GM12878 (cell line): Measurements from ENCODE around the gene THAP3. TPM values are rescaled to one million over a fixed set of nuclear protein-coding genes. Genes with fewer than 3 reads are reported as not detected.

Experiments
- ATAC-seq: fragments of 200-7000 bp; cut with Tn5 transposase; 3 replicates; pipeline ENCODE4 v1.9.1; 2020; ENCODE audit warnings: mild to moderate bottlenecking, moderate library complexity
- BruUV-seq: library from RNA; stranded (reverse); fragments of 400-500 nt; replicated peaks from 2 replicates; lab custom pipeline; 2021; lab: Mats Ljungman, UMichigan
- CTCF ChIA-PET: fragments of 300-600 bp; sonication (Branson Sonifier 250); formaldehyde crosslinking; extraction: SDS; loops from one replicate; lab custom pipeline; 2021; ENCODE audit warnings: inconsistent platforms; lab: Yijun Ruan, JAX
- POLR2A ChIA-PET: fragments of 350-600 bp; formaldehyde crosslinking; extraction: SDS; loops from one replicate; lab custom pipeline; 2021; ENCODE audit warnings: inconsistent platforms; lab: Charles Lee
- RAD21 ChIA-PET: fragments of 300-600 bp; sonication (Branson Sonifier 250); formaldehyde crosslinking; loops from one replicate; lab custom pipeline; 2023; ENCODE audit warnings: antibody characterized with exemption; ENCODE audit not compliant: unreplicated experiment; lab: Charles Lee
- SMC1A ChIA-PET: fragments of 300-600 bp; sonication (Branson Sonifier 250); formaldehyde crosslinking; loops from one replicate; lab custom pipeline; 2023; ENCODE audit not compliant: unreplicated experiment, uncharacterized antibody; lab: Charles Lee
- DNase-seq: peaks from one replicate; pipeline ENCODE4 v3.0.0-alpha.2; 2011; ENCODE audit warnings: low read depth, low spot score
- FAIRE-seq: peaks from 3 replicates; lab custom pipeline; 2011; peaks lifted over from hg19 to GRCh38; lab: Jason Lieb, UNC
- H2AFZ ChIP-seq: 2 replicates; pipeline ENCODE4 v1.6.0; 2011; ENCODE audit warnings: low read depth, low read length, control low read depth; ENCODE audit not compliant: control insufficient read depth
- H3K27ac ChIP-seq: 2 replicates; pipeline ENCODE4 v1.5.1; 2011; ENCODE audit warnings: control low read depth; ENCODE audit not compliant: control insufficient read depth, insufficient read depth
- H3K27me3 ChIP-seq, 2 experiments: replicated peaks in 1 of 2; 2 replicates each; pipeline versions ENCODE4 v1.6.0 to v1.6.1; 2011; ENCODE audit warnings: low read length in 1 of 2; ENCODE audit not compliant: control insufficient read depth in 2 of 2, insufficient read depth in 2 of 2
- H3K36me3 ChIP-seq, 2 experiments: 2 replicates each; pipeline ENCODE4 v1.5.1; 2011; ENCODE audit warnings: low read length in 1 of 2; ENCODE audit not compliant: control insufficient read depth in 2 of 2, insufficient read depth in 2 of 2
- H3K4me1 ChIP-seq: 2 replicates; pipeline ENCODE4 v1.6.1; 2011; ENCODE audit warnings: mild to moderate bottlenecking, low read length, moderate library complexity, mixed read lengths; ENCODE audit not compliant: control insufficient read depth, insufficient read depth
- H3K4me2 ChIP-seq: 2 replicates; pipeline ENCODE4 v1.6.0; 2011; ENCODE audit warnings: control low read depth; ENCODE audit not compliant: control insufficient read depth, insufficient read depth
- H3K4me3 ChIP-seq: fragments of 200-600 bp; sonication (generic); 2 replicates; pipeline ENCODE4 v1.5.1; 2016
- H3K79me2 ChIP-seq: 2 replicates; pipeline ENCODE4 v1.6.0; 2011; ENCODE audit warnings: low read length; ENCODE audit not compliant: control insufficient read depth, insufficient read depth
- H3K9ac ChIP-seq: 2 replicates; pipeline ENCODE4 v1.8.0; 2011; ENCODE audit warnings: low read length, control low read depth, mixed read lengths; ENCODE audit not compliant: control insufficient read depth, insufficient read depth
- H3K9me3 ChIP-seq: replicated peaks from 3 replicates; pipeline ENCODE4 v1.5.1; 2011; ENCODE audit warnings: mild to moderate bottlenecking, low read length; ENCODE audit not compliant: control insufficient read depth, insufficient read depth
- H4K20me1 ChIP-seq: 2 replicates; pipeline ENCODE4 v1.6.0; 2011; ENCODE audit not compliant: control insufficient read depth, insufficient read depth
- ASH2L ChIP-seq: fragments of 300-600, 200-600 bp; sonication (generic); IDR thresholded peaks from 2 replicates; pipeline ENCODE4 v1.6.1; 2017; ENCODE audit warnings: low read depth, mild to moderate bottlenecking, borderline replicate concordance
- BHLHE40 ChIP-seq, 2 experiments: fragments of 450-650 bp in 1 of 2; IDR thresholded peaks; 2 replicates each; pipeline ENCODE4 v1.6.1; 2011 to 2017; ENCODE audit warnings: low read depth in 2 of 2, borderline replicate concordance in 1 of 2, improper control_type of control experiment in 1 of 2, low read length in 1 of 2, mild to moderate bottlenecking in 1 of 2
- BMI1 ChIP-seq: fragments of 450-650 bp; IDR thresholded peaks from 2 replicates; pipeline ENCODE4 v1.6.1; 2016; ENCODE audit warnings: mild to moderate bottlenecking, moderate library complexity, borderline replicate concordance
- EED ChIP-seq: sonication (generic); IDR thresholded peaks from 2 replicates; pipeline ENCODE4 v1.6.1; 2016; ENCODE audit warnings: antibody characterized with exemption, low read depth
- HCFC1 ChIP-seq: fragments of 150-350 bp; IDR thresholded peaks from 2 replicates; pipeline ENCODE4 v1.6.1; 2014; ENCODE audit warnings: low read length
- JUND ChIP-seq: IDR thresholded peaks from 2 replicates; pipeline ENCODE4 v1.6.1; 2012; ENCODE audit warnings: low read depth, mild to moderate bottlenecking, low read length, improper control_type of control experiment, moderate library complexity
- KAT2A ChIP-seq: conservative IDR thresholded peaks from 2 replicates; pipeline ENCODE4 v1.6.1; 2011; ENCODE audit warnings: low read depth, low read length; ENCODE audit not compliant: control insufficient read depth
- KDM1A ChIP-seq: fragments of 200-600 bp; sonication (generic); IDR thresholded peaks from 2 replicates; pipeline ENCODE4 v1.6.1; 2016; ENCODE audit warnings: borderline replicate concordance
- NFYA ChIP-seq: IDR thresholded peaks from 2 replicates; pipeline ENCODE4 v1.6.1; 2011; ENCODE audit warnings: low read depth, mild to moderate bottlenecking, low read length, improper control_type of control experiment, borderline replicate concordance
- RELB ChIP-seq: fragments of 450-650 bp; IDR thresholded peaks from 2 replicates; pipeline ENCODE4 v1.6.1; 2017; ENCODE audit warnings: low read depth, mild to moderate bottlenecking, moderate library complexity
- SMC3 ChIP-seq: IDR thresholded peaks from 2 replicates; pipeline ENCODE4 v1.6.1; 2011; ENCODE audit warnings: low read length, improper control_type of control experiment, borderline replicate concordance
- ZNF217 ChIP-seq: fragments of 450-650 bp; IDR thresholded peaks from 2 replicates; pipeline ENCODE4 v1.6.1; 2017; ENCODE audit warnings: antibody characterized with exemption, mild to moderate bottlenecking
- ZSCAN29 ChIP-seq: fragments of 450-650 bp; IDR thresholded peaks from 2 replicates; pipeline ENCODE4 v1.6.1; 2017; ENCODE audit warnings: mild to moderate bottlenecking, moderate library complexity
- WGBS: methylation state at CpG from one replicate; pipeline ENCODE4 v1.1.6; 2016; ENCODE audit warnings: low lambda C conversion rate; ENCODE audit not compliant: insufficient replicate concordance, insufficient coverage; ENCODE audit errors: missing lambda C conversion rate; 5-methylcytosine and 5-hydroxymethylcytosine counted together
- in situ Hi-C: fragments of 300-500 bp; cut with MboI; formaldehyde crosslinking; loops from 9 replicates; pipeline ENCODE4 v1.14.3; 2018; ENCODE audit warnings: mixed read lengths
- intact Hi-C: fragments of 100-400 bp; cut with micrococcal nuclease; formaldehyde crosslinking; loops from one replicate; pipeline ENCODE4 v1.14.2; 2022; ENCODE audit not compliant: unreplicated experiment
- polyA plus RNA-seq, 11 experiments: library from polyadenylated mRNA; depleted of rRNA in 4 of 11; unstranded in 6 of 11; stranded (reverse) in 5 of 11; fragments of >200 nt; fragmentation: Nextera tagmentation in 4 of 11; fragmentation: Illumina TruSeq in 1 of 11; extraction: Ambion mirVana in 4 of 11; extraction: Trizol in 1 of 11; gene quantifications; 1 replicate in 1 of 11; 2 replicates in 10 of 11; pipeline versions ENCODE4 v1.2.1 to v1.2.3, GENCODE V29; 2011 to 2016; ENCODE audit warnings: inconsistent platforms in 2 of 11, missing spikeins in 2 of 11, low read depth in 1 of 11
- total RNA-seq, 4 experiments: library from RNA; depleted of rRNA in 3 of 4; stranded (reverse); fragments of >200 nt in 3 of 4; fragmentation: Illumina TruSeq in 1 of 4; extraction: Trizol in 1 of 4; gene quantifications; 2 replicates each; pipeline versions ENCODE4 v1.2.1 to v1.2.3, GENCODE V29; 2013 to 2021
- TF ChIP-seq, protein P1 (sequence below): fragments of 450-650 bp; IDR thresholded peaks from 2 replicates; pipeline ENCODE4 v1.6.1; 2017; ENCODE audit warnings: antibody characterized with exemption, mild to moderate bottlenecking, moderate library complexity
- TF ChIP-seq, protein P2 (sequence below): IDR thresholded peaks from 2 replicates; pipeline ENCODE4 v1.6.1; 2011; ENCODE audit warnings: low read depth, mild to moderate bottlenecking, low read length, moderate library complexity, borderline replicate concordance; ENCODE audit errors: extremely low read depth
- TF ChIP-seq, protein P3 (sequence below): fragments of 450-650 bp; IDR thresholded peaks from 2 replicates; pipeline ENCODE4 v1.6.1; 2017; ENCODE audit warnings: mild to moderate bottlenecking, low read depth, inconsistent platforms; ENCODE audit not compliant: poor library complexity, severe bottlenecking

Gene THAP3
- total and polyA plus RNA-seq, 10 of the 15 experiments (the other 5 are each of a cell fraction or from before 2014, with no cell fraction given): 1.5 to 19.5 (median 11.9) TPM

GRCh38 chr1:6622396-6623152, 2.1 kb upstream of the THAP3 start:
- no peaks in the 10 kb centered on the region for H4K20me1 ChIP-seq
- in situ Hi-C loops (no loop called here), intact Hi-C loops (no loop called here)
- WGBS: 97% methylated on average over 10 of the region's 10 CpGs
- ATAC-seq (no peak), FAIRE-seq (no peak), DNase-seq (no peak)
- no peak overlapping the region for H2AFZ ChIP-seq
- H3K4me3 ChIP-seq: no peak overlapping the region
- peaks cover 9 to 19% of the 10 kb centered on the region in 2 experiments; a peak in 3 of 4 replicates for H3K36me3 ChIP-seq
- no TSS peak for BruUV-seq
- H3K27me3 ChIP-seq: no peaks in the 10 kb centered on the region
- CTCF ChIA-PET: interaction anchor here (1.2 to 2.2 kb wide), 3 partner anchors 42 to 68 kb away, joined by 4 to 5 read pairs (median 4); partner anchors contain the start of genes NOL9 and TAS1R1
- H3K9ac ChIP-seq: no peak overlapping the region
- H3K4me2 ChIP-seq: no peak overlapping the region
- no peaks in the 10 kb centered on the region for H3K9me3 ChIP-seq
- RAD21 ChIA-PET: interaction anchor here (1.1 kb wide), 1 partner anchor 68 kb away, joined by 5 read pairs; the partner anchor contains the start of gene NOL9
- SMC1A ChIA-PET: interaction anchor here (2.1 kb wide), 1 partner anchor 43 kb away, joined by 5 read pairs; the partner anchor contains the start of gene ZBTB48
- POLR2A ChIA-PET: no interaction called here
- peaks cover 22% of the 10 kb centered on the region for H3K79me2 ChIP-seq
- no peak overlapping the region for H3K27ac ChIP-seq
- H3K4me1 ChIP-seq: peaks cover 16% of the 10 kb centered on the region
- TF ChIP-seq KAT2A (no peak), SMC3 (no peak), NFYA (no peak), ZNF217 (no peak), ZSCAN29 (no peak), RELB (no peak), BHLHE40 (IDR thresholded peaks at IDR 0.05; ENCODE audit: borderline replicate concordance in 1 of 2, low read depth in 2 of 2, low read length in 1 of 2) (no peak), BMI1 (no peak), JUND (no peak), ASH2L (no peak), KDM1A (no peak), EED (no peak), HCFC1 (no peak)
- TF ChIP-seq, protein P1, sequence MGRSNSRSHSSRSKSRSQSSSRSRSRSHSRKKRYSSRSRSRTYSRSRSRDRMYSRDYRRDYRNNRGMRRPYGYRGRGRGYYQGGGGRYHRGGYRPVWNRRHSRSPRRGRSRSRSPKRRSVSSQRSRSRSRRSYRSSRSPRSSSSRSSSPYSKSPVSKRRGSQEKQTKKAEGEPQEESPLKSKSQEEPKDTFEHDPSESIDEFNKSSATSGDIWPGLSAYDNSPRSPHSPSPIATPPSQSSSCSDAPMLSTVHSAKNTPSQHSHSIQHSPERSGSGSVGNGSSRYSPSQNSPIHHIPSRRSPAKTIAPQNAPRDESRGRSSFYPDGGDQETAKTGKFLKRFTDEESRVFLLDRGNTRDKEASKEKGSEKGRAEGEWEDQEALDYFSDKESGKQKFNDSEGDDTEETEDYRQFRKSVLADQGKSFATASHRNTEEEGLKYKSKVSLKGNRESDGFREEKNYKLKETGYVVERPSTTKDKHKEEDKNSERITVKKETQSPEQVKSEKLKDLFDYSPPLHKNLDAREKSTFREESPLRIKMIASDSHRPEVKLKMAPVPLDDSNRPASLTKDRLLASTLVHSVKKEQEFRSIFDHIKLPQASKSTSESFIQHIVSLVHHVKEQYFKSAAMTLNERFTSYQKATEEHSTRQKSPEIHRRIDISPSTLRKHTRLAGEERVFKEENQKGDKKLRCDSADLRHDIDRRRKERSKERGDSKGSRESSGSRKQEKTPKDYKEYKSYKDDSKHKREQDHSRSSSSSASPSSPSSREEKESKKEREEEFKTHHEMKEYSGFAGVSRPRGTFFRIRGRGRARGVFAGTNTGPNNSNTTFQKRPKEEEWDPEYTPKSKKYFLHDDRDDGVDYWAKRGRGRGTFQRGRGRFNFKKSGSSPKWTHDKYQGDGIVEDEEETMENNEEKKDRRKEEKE: no peak
- TF ChIP-seq, protein P2, sequence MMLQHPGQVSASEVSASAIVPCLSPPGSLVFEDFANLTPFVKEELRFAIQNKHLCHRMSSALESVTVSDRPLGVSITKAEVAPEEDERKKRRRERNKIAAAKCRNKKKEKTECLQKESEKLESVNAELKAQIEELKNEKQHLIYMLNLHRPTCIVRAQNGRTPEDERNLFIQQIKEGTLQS: no peak
- TF ChIP-seq, protein P3, sequence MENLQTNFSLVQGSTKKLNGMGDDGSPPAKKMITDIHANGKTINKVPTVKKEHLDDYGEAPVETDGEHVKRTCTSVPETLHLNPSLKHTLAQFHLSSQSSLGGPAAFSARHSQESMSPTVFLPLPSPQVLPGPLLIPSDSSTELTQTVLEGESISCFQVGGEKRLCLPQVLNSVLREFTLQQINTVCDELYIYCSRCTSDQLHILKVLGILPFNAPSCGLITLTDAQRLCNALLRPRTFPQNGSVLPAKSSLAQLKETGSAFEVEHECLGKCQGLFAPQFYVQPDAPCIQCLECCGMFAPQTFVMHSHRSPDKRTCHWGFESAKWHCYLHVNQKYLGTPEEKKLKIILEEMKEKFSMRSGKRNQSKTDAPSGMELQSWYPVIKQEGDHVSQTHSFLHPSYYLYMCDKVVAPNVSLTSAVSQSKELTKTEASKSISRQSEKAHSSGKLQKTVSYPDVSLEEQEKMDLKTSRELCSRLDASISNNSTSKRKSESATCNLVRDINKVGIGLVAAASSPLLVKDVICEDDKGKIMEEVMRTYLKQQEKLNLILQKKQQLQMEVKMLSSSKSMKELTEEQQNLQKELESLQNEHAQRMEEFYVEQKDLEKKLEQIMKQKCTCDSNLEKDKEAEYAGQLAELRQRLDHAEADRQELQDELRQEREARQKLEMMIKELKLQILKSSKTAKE: no peak
